Stimulated activated CD4-positive, alpha-beta T cell treated with anti-CD3 and anti-CD28 coated beads, Interleukin-12 subunit alpha, Interleukin-12 subunit beta, amount 100 ng/mL, for 4 hours (primary cell): ENCODE measurements around the gene PHLDB2.
A peak's percentile ranks its signal among the peaks of the same experiment; 100 is the strongest.

Source experiments
- DNase-seq: peaks from one replicate; pipeline ENCODE4 v3.0.0-alpha.2; 2020

The PHLDB2 gene

DNA sequence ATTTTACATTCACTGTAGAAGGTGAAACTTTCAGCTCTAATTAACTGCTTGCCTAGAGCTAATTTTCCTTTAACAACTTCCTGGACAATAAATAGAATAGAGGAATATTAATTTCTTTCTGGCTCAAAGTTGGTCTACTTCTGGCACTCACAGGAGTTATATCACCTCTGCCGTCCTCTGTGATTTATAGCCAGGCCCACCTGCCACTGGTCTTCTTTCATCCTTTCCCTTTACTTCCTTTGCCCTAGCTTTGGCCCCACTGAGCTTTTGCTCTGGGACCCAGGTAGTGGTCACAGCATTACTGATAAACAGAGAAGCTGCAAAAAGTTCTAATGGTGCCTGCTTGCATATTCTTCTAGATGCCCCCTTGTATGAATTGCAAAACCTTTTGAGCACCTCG lies 70.4 kb downstream of the PHLDB2 start:
- no peak for DNase-seq

DNA sequence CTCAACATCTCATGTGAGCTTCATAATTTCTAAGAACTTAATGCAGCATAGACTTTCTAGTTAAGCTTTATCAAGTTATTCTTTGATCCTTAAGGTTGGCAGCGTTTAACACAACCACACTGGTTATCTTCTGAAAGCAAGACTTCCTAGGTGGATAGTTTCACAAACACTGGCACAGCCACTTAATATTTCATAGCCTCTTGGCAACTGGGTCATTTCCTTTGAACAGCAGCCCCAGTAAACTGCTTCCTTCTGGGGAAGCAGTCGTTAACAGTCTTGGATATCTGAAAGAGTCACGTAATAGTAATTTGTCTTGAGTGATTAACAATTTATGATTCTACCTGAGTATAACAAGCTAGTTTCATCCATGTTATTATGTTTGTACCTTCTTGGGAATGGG lies 73.9 kb downstream of the PHLDB2 start:
- no peak for DNase-seq

DNA sequence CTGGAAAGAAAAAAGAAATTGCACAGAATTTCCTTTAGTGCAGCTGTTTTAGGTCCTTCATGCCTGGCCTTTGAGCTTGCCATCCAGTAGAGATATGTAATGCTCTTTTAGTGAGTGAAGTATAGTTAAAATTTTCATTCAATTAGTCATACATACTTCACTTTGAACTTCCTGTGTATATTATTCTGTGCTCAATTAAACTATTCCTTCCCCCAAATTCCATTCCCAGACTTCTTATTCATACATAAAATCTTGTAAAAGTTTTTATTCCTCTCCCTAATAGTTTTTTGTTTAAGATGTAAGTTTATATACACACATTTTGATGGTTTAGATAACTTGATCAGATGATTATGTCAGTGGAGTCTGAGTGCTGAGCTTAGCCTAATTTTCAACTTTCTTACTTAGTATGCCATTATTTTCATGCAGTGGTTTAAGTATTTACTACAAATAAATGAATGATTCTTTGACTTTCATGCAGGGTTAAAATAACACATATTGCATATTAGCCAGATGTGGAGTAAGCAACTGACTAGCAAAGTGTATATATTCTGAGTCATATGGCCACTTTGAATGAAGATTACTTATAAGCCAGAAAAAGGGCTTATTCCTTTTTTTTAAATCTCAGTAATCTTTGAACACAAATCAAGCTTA lies 77.3 kb downstream of the PHLDB2 start:
- DNase-seq, result no peak

DNA sequence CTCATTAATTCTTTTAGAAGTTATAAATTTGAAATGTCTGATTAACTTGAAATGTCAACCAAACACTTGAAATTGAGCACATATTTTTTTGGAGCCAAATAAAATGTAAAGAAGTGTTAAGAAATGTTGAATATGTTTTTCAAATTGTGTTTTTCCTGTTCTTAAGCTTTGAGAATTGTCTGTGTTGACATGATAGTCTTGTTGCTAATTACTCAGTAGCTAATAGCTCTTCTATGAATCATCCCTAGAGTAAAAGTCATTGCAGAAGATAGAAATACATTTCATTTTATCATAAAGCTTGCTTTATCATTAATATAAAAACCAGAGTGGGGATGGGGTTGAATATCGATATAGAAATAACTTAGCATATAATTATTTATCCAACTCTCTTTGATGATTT lies 77.9 kb downstream of the PHLDB2 start:
- DNase-seq, result no peak

DNA sequence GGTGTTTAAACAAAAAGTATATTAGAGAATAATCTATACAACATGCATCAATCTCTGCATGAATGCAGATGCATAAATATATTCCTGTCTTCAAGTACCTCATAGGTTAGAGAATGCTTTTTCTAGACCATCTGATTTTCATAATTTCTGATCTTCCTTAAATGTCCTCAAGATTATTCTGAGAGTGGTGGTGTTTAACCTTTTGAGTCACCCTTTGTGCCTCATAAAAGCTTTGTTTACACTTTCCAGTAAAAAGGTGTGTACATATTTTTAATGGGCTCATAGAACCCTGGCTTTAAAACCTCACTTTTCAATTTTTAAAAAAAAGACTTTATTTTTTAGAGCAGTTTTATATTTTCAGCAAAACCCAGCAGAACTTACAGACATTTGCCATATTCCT lies 78.8 kb downstream of the PHLDB2 start:
- DNase-seq, result no peak

DNA sequence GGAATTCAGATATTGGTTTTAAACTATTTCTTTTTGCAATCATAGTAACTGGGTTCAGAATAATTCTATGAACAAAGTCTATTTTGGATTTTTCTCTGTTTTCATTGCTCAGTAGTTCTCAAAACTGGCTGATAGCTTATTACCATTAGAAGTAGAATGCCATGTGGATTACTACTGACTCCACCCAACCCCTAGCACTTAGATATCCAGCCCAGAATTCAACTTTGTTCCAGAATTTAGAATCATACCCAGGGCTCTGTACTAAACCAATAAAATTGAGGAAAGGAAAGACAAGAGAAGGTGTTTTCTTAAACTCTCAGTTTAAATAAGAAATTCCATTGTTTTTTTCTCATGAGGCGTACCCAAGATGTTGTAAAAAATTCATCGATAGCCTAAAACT lies 80.8 kb downstream of the PHLDB2 start:
- no peak for DNase-seq

DNA sequence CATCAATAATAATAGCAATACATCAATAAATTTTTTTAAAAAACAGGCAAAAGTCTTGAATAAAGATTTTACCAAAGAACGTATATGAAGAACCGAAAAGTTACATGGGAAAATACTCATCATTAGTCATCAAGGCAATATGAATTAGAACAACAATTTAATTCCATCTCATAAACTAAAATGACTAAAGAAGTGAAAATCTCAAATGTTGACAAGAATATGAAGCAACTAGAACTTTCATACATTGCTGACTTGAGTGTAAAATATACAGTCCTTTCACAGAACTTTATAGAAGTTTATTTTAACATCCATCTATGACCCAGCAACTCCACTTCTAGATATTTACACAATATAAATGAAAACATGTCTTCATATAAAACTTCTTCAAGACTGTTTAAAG lies 84.5 kb downstream of the PHLDB2 start:
- no peak for DNase-seq

DNA sequence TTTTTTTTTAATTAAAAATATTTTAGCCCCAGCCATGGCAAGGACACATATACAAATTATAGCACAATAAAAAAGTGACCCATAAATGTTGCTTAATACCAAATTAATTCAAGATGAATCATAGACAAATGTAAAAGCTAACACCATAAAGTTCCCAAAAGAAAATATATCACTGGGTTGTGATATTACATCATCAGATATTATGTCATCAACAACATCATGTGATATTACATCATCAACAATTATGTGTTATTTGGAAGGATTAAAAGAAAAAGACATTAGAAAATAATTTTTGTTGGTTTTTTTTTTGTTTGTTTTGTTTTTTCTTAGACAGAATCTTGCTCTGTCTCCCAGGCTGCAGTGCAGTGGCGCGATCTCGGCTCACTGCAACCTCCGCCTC lies 85.3 kb downstream of the PHLDB2 start:
- no peak for DNase-seq

DNA sequence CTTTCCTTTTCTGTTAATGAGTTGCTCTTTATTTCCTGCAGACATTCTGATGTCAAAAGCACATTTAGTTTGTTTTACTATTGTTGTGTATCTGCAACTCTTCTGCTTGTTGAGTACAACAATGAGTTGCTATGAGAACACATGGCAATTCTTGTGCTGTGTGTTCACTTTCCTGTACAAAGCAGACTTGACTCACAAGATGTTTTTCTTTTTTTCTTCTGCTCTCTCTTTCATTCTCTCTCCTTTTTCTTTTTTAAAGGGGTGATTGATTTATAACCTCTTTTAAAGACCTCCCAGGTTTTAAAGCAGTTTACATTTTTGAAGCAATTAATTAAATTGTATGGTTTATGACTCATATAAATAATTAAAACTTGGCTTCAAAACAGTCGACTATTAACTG lies 88.2 kb downstream of the PHLDB2 start:
- no peak for DNase-seq

DNA sequence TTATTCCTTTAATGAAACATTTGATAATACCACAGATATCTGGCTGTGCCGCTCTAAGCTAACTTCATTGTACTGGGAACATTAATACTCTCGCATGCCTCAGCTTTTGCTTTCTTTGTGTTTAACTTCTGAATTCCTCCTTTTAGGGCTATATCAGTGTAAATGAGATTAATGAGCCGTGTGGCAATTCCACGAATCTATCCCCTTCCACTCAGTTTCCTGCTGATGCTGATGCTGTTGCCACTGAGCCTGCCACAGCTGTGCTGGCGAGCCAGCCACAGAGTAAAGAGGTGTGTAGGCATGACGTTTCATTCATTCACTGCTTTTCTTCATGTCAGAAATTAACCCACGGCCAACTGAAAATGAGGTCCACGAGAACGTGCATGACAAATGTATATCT lies 89.7 kb downstream of the PHLDB2 start:
- DNase-seq, result no peak

DNA sequence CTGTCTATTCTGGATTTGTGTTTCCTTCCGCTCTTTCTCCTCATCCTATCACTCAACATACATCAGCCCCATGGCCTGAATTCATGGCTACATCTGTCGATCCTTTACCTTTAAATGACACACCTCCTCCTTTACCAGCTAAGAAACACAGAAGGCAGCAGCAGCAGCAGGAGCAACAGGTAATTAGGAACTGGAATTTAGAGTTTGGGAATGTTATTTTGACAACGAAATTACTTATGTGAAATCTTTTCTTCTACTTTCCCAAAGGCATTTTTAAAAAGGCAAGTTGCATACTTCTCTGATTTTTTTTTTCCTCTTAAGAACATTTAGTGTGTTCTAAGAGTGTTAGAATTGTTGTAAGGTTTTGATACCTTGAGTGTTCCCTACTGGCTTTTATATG lies 90.6 kb downstream of the PHLDB2 start:
- no peak for DNase-seq

DNA sequence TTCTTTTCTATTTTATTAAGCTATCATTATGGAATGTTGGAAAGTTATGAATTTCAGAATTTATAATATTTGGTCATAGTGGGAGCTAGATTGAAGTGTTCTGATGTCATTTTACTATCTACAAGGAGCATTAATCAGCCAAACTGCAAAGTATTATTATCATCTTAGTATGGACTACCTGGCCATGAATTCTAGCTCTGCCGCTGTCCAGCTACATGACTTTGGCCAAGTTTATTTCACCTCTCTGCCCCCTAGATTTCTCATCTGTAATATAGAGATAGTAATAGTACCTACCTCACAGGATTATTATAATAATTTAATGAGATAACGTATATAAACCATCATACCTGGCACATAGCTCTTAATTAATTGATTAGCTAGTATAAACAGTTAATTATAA lies 92.0 kb downstream of the PHLDB2 start:
- no peak for DNase-seq

DNA sequence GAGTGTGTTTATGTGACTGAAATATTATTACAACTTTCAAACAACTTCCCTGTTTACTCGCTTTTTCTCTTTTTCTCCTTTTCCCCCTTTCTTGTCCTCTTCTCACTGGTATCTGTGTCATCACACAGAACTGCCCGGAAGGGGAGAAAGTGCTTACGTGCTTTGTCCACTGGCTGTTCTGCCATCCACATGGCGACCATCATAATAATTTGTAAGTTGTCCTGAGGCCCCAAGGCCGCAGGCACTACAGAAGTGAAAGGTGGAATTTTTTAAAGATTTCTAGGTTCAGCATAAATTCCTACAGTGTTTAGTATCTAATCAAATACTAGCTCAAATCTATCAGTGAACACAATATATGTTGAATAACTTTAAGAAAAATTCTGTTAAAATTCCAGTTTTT lies 93.0 kb downstream of the PHLDB2 start:
- no peak for DNase-seq

DNA sequence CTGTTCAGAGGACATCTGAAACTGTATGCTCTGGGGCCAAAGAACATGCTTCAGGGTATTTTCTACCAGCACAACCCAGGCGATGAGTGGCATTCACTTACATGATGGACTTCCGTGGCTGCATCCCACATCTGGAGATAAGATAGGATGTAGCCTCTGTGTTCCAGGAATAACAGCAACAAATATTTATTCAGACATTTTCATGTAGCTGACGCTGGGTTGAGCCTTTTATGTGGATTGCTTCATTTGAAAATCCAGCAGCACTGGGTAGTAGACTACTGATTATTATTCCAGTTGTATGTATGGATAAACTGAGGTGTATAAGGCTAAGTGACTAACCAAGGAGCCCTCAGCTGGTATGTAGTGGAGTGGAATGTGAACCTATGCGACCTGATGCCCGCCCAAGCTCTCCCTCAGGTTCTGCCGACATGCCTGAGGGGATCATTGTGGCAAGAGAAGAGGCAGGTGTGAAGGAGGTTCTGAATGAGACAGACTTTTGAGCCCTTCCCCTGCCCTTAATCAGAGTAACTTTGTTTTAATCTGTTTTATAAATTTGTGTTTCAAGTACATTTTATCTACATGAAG lies 93.9 kb downstream of the PHLDB2 start:
- no peak for DNase-seq

DNA sequence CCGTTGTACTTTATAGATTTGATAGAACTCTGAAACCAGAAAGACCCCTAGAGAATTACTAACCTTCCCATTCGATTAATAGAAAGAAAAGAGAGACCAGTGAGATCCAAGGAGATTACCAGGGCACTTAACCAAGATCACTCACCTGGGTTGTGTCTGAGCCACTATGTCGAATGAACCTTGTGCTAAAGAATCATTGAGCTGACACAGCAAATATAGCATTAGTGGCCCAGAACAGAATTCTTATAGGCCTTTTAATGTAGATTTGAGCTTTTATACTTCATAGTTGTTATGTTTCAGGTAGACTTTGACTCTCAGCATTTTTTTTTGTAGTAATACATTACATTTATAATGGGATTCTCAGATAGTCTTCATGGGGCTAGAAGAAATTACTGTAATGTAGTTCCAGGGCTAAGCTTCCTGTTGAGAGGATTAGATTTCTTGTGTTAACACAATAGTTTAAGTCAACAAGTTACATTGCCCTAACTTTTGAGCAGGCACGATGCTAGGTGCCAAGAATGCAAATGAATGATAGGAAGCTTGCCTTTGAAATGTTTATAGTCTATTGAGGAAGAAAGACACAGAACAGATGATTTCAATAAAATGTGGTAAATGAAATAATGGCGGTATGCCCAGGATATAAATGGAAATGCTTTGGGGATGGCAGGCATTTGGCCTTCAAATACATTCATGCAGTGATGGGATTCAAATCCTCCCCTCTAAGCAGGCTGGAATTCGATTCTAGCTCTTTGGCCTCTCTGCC lies 95.3 kb downstream of the PHLDB2 start:
- DNase-seq, result no peak

DNA sequence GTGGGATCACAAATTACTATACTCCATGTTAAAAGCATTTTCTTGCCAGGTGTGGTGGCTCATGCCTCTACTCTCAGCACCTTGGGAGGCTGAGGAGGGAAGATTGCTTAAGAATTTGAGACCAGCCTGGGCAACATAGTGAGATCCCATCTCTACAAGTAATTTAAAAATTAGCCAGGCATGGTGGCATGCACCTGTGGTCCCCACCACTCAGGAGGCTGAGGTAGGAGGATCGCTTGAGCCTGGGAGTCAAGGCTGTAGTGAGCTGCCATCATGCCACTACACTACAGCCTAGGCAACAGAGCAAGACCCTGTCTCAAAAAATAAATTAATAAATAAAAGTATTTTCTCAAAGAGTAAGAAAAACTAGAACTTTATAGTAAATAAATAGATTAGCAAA lies 96.8 kb downstream of the PHLDB2 start:
- no peak for DNase-seq

DNA sequence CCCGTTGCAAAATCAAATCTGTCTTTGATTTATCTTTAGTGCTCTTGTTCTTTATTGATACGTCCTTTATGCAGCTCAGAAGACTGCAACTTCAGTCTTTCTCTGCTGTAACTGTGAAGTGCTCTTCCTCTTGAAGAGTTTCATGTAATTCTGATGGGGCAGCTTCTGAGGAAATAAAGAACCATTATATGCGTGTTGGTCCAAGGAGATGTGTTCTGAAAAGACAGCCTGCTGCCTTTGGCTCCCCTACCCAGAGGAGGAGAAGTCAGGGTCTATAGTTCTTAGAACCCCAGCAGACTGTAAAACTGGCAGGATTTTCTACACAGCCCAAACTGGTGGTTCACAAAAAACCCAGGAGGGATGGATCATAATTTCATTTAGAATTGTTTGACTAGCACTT lies 97.4 kb downstream of the PHLDB2 start:
- no peak for DNase-seq

DNA sequence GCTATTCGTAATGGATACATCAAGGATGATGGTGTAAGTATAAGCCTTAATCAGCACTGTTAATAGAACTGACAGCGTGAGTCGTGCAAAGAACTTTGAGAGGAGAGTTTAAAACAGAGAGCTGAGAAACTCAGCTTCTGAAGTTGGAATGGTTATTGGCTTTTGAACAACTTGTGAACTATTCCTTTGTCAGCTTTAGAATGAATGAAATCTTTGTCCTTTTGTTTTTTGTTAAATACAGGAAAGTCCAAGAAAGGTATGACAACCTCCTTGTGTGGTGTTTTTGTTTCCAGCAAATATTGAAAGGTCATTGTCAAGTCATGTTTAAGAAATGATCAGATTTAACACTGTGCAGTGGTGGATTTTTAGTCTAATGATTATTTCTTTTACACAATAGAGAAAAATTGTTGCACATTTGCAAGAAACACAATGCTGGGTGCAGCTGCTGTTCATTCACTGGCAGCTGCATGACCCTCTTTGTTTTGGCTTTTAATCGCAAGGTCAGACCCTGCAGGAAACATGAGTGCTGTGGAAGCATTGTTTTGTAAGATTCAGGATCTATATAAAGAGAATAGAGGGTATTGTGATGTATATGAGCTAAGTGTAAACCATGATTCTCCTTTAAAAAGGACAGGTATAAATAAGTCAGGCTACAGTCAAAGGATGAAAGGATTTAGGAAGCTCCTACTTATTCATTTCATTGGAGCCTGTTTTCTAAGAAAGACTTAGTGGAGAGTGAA lies 98.1 kb downstream of the PHLDB2 start:
- DNase-seq, result no peak

DNA sequence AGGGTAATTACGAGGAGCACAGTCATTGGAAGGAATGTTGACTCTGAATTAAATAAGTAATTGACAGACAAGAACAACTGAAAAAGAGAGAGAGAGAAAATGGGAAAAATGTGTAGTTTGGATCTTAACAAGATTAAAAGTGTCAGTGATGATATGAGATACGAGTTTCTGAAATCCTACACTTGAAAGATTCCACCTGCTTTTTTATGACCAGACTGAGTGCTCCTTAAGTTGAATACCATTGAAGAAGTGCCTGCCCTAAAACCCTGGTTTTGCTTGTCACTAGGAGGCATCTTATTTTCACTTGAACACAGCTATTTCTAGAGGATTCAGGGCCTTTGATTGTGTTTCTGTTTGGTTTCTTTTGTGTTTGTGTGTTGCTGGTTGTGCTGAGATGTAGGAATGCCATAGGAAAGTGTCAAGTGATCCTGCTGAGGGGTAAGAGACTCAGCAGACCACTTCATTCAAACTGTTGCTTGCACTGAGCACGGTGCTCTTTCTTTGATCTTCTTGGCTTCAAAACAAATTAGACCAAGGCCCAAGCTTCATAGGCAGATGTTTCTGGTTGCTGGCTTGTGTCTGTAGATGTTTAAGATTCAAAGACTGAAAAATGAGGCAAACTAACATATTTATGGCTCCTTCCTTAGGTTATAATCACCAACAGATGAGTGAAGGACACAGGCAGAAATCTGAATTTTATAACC lies 102.5 kb downstream of the PHLDB2 start:
- DNase-seq, result no peak

DNA sequence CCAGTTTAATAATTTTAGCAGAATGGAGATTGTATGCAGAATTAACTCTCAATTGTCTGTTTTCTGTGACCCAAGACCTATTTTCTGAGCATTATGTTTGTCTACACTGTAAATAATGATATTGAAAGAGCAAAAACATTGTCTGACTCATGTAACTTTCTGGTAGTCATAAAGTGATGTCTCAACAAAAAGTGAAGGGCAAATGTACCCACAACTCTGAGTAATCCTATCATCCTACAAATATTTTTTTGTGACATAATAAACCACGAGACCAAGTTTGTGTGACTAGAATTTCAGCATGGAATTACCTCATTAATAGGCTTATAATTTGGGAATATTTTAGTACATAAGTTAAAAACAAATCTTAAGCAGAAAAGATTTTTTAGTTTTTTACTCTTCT lies 104.4 kb downstream of the PHLDB2 start:
- no peak for DNase-seq

DNA sequence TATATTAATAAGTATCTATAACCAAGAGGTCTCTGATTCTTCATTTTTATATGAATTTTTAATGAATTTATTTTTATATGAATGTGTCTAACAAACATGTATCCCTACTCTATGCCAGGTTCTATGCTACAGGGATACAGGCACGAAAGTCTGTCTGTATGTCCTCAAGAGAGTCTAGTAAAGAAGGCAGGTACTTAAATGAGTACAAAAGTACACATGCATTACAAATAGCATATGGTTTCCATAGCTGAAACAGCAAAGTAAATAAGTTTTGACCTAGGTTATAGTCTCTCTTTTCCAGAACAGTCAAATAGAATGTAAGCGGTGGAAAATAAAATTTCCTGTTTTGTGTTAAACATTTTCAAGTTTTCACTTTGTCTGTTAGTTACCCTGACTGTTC lies 106.4 kb downstream of the PHLDB2 start:
- DNase-seq, result no peak

DNA sequence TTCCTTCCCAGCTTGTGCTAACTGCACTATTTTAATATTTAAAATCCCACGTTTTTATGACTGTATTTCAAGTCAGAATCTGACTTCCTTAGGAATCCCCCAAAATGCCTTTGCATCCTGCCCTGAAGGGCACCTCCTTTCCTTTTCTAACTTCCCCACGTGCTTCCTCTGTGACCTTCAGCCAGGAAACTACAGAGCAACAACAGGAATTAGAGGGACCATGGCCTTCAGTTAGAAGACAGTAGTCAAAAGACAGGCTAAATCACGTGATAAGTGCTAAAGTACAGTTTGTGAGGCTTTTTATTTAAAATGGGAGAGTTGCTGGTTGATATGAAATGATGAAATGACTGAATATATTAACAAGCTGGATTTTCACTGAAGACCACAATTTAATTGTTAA lies 108.0 kb downstream of the PHLDB2 start:
- DNase-seq, result no peak

DNA sequence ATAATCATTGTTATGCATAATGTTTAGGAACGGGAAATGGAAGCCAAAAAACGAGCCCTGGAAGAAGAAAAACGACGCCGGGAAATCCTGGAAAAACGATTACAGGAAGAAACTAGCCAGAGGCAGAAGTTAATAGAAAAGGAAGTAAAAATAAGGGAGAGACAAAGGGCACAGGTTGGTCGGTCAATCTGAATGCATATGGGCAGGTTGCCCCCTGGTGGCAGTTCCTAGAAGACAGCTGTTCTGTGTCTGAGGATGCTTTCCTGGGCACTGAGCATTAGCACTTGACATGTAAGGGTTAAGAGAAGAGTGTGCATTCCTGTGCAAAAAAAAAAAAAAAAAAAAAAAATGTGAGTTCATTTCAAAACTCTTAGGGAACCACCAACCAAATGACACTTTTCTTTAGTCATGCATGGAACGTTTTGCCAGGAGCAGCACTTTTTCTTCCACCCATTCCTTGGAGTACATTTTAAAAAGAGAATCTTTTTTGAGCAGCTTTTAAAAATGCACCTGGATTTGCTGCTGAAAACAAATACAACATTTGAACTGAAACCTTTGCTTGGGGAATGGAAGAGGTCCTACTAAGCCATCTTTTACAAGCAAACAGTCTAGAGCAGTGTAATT lies 108.7 kb downstream of the PHLDB2 start:
- DNase-seq, result peak; percentile 76
